Smooth muscle cell (in vitro differentiated cells): ENCODE data around the gene CFAP299. TPM values are rescaled to one million over a fixed set of nuclear protein-coding genes. Genes with fewer than 3 reads are reported as not detected.
"Not testable (repeated sequence)": the region's sequence is repeated elsewhere in the genome, so short reads cannot be mapped to it uniquely, and the experiment has no call there.

ENCODE experiments used
- DNase-seq: peaks from one replicate; lab custom pipeline; 2025; ENCODE audit not compliant: unreplicated experiment; lab: John Stamatoyannopoulos, UW
- H2AFZ ChIP-seq: fragments of 200-600 bp; sonication (generic); 2 replicates; pipeline ENCODE4 v1.6.0; 2016; ENCODE audit warnings: antibody characterized with exemption, low read depth, mild to moderate bottlenecking
- H3F3A ChIP-seq: fragments of 200-600 bp; sonication (generic); 2 replicates; pipeline ENCODE4 v1.6.0; 2017; ENCODE audit warnings: antibody characterized with exemption, low read depth
- H3K27ac ChIP-seq: fragments of 200-600 bp; sonication (generic); 2 replicates; pipeline ENCODE4 v1.5.1; 2016; ENCODE audit warnings: low read depth, mild to moderate bottlenecking
- H3K27me3 ChIP-seq: fragments of 200-600 bp; sonication (generic); 2 replicates; pipeline ENCODE4 v1.6.1; 2016; ENCODE audit warnings: low read depth, mild to moderate bottlenecking
- H3K36me3 ChIP-seq: fragments of 200-600 bp; sonication (generic); 2 replicates; pipeline ENCODE4 v1.5.1; 2016; ENCODE audit warnings: low read depth
- H3K4me1 ChIP-seq: fragments of 200-600 bp; sonication (generic); 2 replicates; pipeline ENCODE4 v1.5.1; 2016; ENCODE audit warnings: low read depth
- H3K4me2 ChIP-seq: fragments of 200-600 bp; sonication (generic); 2 replicates; pipeline ENCODE4 v1.6.0; 2016; ENCODE audit warnings: mild to moderate bottlenecking
- H3K4me3 ChIP-seq: fragments of 200-600 bp; sonication (generic); 2 replicates; pipeline ENCODE4 v1.5.1; 2016; ENCODE audit warnings: mild to moderate bottlenecking
- H3K79me2 ChIP-seq: fragments of 200-600 bp; sonication (generic); 2 replicates; pipeline ENCODE4 v1.6.0; 2016; ENCODE audit warnings: low read depth, mild to moderate bottlenecking
- H3K9ac ChIP-seq: fragments of 200-600 bp; sonication (generic); 2 replicates; pipeline ENCODE4 v1.6.0; 2016; ENCODE audit warnings: low read depth
- H3K9me3 ChIP-seq: fragments of 200-600 bp; sonication (generic); replicated peaks from 2 replicates; pipeline ENCODE4 v1.5.1; 2016; ENCODE audit warnings: low read depth
- H4K20me1 ChIP-seq: fragments of 200-600 bp; sonication (generic); 2 replicates; pipeline ENCODE4 v1.6.0; 2016; ENCODE audit warnings: low read depth
- WGBS: methylation state at CpG from one replicate; pipeline ENCODE4 v1.1.7; 2016; ENCODE audit warnings: low lambda C conversion rate; 5-methylcytosine and 5-hydroxymethylcytosine counted together
- polyA plus RNA-seq: library from polyadenylated mRNA; unstranded; fragments of >200 nt; fragmentation: Nextera tagmentation; extraction: Ambion mirVana; gene quantifications from 2 replicates; pipeline ENCODE4 v1.2.1, GENCODE V29; 2016
- total RNA-seq: library from RNA; depleted of rRNA; stranded (reverse); fragments of >200 nt; gene quantifications from 2 replicates; pipeline ENCODE4 v1.2.3, GENCODE V29; 2014
- TF ChIP-seq, protein P1 (sequence below): fragments of 200-600 bp; sonication (generic); IDR thresholded peaks from 2 replicates; pipeline ENCODE4 v1.5.1; 2017; ENCODE audit warnings: borderline replicate concordance, mild to moderate bottlenecking, antibody characterized with exemption; ENCODE audit not compliant: insufficient read depth, poor library complexity, severe bottlenecking

CFAP299 gene
- total and polyA plus RNA-seq, 2 experiments from 2014 or later = not detected

DNA sequence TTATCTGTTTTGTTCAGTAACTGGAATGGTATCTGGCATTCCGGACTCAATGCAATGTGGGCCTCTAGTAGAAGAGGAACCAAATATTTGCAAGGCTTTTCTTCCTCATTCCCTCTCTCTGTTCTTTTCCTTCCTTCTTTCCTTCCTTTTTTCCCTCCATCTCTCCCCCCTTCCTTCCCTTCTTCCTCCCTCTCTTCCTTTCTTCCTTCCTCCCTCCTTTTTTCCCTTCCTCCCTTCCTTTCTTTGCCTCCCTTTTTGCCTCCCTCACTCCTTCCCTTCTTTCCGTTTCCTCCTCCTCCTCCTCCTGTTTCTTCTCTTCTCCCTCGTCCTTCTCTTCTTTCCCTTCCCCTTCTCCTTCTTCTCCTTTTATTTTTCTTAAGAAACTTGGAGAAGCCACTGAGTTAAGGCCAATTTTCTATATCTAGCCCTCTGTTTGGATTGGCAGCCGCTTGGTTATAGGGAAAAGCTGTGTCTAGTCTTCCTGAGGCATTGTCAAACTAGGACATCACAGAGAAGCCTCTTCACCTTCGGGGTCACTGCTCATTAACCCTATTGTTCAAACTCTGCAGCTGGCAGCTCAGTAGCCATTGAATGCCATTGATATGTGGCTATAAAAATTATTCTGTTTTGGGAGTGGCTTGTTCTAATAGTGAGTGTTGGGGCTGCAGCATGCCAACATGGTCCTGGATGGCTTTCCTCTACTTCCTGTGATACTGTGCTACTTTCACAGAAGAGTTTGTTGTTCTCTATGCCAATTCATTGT is 95.9 kb downstream of the CFAP299 start:
- no peaks in the 10 kb centered on the region for H3K79me2 ChIP-seq
- H3K9me3 ChIP-seq = no peaks in the 10 kb centered on the region
- no peaks in the 10 kb centered on the region for H3K36me3 ChIP-seq
- no peak overlapping the region for H2AFZ ChIP-seq
- TF ChIP-seq, protein P1, sequence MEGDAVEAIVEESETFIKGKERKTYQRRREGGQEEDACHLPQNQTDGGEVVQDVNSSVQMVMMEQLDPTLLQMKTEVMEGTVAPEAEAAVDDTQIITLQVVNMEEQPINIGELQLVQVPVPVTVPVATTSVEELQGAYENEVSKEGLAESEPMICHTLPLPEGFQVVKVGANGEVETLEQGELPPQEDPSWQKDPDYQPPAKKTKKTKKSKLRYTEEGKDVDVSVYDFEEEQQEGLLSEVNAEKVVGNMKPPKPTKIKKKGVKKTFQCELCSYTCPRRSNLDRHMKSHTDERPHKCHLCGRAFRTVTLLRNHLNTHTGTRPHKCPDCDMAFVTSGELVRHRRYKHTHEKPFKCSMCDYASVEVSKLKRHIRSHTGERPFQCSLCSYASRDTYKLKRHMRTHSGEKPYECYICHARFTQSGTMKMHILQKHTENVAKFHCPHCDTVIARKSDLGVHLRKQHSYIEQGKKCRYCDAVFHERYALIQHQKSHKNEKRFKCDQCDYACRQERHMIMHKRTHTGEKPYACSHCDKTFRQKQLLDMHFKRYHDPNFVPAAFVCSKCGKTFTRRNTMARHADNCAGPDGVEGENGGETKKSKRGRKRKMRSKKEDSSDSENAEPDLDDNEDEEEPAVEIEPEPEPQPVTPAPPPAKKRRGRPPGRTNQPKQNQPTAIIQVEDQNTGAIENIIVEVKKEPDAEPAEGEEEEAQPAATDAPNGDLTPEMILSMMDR = no peak
- WGBS = 85% methylated on average over 5 of the region's 5 CpGs
- no peaks in the 10 kb centered on the region for H3F3A ChIP-seq
- H3K27ac ChIP-seq = no peak overlapping the region
- no peaks in the 10 kb centered on the region for H3K27me3 ChIP-seq
- H4K20me1 ChIP-seq = no peaks in the 10 kb centered on the region
- H3K4me1 ChIP-seq = no peaks in the 10 kb centered on the region
- no peak overlapping the region for H3K4me3 ChIP-seq
- no peak for DNase-seq
- no peak overlapping the region for H3K4me2 ChIP-seq
- H3K9ac ChIP-seq = no peak overlapping the region

DNA sequence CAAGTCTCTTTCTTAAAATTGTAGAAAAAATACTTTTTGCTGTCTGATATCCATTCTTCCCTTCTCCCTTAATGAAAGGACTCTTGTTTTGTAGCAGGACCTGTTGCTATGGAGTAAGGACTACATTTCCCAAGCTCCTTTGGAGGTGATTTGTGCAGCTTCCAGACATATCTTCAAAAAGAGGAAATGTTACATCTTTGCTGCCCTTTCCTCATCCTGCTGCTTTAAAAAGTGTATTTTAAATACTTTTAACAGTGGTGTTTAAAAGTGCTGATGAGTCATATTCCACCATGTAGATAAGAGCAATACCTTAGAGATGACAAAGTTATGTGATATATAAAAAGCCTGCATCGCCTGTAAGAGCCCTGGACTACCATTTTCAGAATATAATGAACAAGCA is 98.7 kb downstream of the CFAP299 start:
- WGBS = 79% methylated on average over 1 of the region's 1 CpG
- no peaks in the 10 kb centered on the region for H3K9me3 ChIP-seq
- H3K27me3 ChIP-seq = no peaks in the 10 kb centered on the region
- no peaks in the 10 kb centered on the region for H3K4me1 ChIP-seq
- H3K4me3 ChIP-seq = no peak overlapping the region
- no peak overlapping the region for H3K9ac ChIP-seq
- H3F3A ChIP-seq = no peaks in the 10 kb centered on the region
- no peak overlapping the region for H3K4me2 ChIP-seq
- no peak for DNase-seq
- H3K27ac ChIP-seq = no peak overlapping the region
- no peak overlapping the region for H2AFZ ChIP-seq
- no peaks in the 10 kb centered on the region for H4K20me1 ChIP-seq
- no peaks in the 10 kb centered on the region for H3K36me3 ChIP-seq
- no peaks in the 10 kb centered on the region for H3K79me2 ChIP-seq
- TF ChIP-seq, protein P1 = no peak

DNA sequence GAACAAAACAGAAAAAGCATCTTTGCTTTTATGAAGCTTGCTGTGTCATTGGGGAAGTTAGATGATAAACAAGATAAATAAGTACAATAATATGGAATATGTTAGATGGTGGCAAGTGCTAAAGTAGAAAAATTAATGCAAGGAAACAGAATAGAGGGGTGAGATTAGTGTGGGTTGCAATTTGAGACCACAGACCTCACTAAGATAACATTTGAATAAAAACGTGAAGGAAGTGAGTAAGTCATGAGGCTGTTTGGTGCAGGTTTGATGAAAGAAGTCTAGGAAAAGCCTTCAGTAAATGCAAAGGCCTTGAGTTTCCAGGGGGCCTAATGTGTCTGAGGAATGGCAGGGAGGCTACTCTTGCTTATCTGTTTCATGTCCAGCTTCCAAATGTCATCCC is 102.5 kb downstream of the CFAP299 start:
- Histone ChIP-seq H3K4me1 (peaks cover 3% of the 10 kb centered on the region), H3K27me3 (no peaks in the 10 kb centered on the region), H2AFZ (no peak overlapping the region), H3K79me2 (no peaks in the 10 kb centered on the region), H3K27ac (no peak overlapping the region), H3K36me3 (no peaks in the 10 kb centered on the region), H3K9ac (no peak overlapping the region), H3F3A (no peaks in the 10 kb centered on the region), H3K4me2 (no peak overlapping the region), H3K4me3 (no peak overlapping the region), H3K9me3 (no peaks in the 10 kb centered on the region), H4K20me1 (no peaks in the 10 kb centered on the region)
- TF ChIP-seq, protein P1 = no peak
- no peak for DNase-seq
- WGBS = 46% methylated on average over 1 of the region's 1 CpG

DNA sequence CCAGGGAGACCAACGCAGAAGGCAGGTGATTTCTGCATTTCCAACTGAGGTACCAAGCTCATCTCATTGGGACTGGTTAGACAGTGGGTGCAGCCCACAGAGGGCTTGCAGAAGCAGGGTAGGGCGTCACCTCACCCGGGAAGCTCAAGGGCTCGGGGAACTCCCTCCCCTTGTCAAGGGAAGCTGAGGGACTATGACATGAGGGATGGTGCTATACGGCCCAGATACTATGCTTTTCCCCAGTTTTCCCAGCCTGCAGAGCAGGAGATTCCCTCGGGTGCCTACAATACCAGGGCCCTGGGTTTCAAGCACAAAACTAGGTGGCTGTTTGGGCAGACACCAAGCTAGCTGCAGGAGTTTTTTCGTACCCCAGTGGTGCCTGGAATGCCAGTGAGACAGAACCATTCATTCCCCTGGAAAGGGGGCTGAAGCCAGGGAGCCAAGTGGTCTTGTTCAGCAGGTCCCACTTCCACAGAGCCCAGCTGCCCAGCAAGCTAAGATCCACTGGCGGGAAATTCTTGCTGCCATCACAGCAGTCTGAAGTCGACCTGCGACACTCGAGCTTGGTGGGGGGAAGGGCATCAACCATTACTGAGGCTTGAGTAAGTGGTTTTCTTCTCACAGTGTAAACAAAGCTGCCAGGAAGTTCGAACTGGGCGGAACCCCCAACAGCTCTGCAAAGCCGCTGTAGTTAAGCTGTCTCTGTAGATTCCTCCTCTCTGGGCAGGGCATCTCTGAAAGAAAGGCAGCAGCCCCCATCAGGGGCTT is 103.9 kb downstream of the CFAP299 start:
- not testable (repeated sequence) for H3F3A ChIP-seq, H4K20me1 ChIP-seq, H3K4me3 ChIP-seq, H3K36me3 ChIP-seq, H3K27me3 ChIP-seq, H3K9me3 ChIP-seq, DNase-seq, H3K79me2 ChIP-seq, H3K9ac ChIP-seq, H3K4me1 ChIP-seq, H3K27ac ChIP-seq
- Histone ChIP-seq H3K4me2 (peak overlapping the region; percentile 66), H2AFZ (peak overlapping the region; percentile 14)
- 50% methylated on average over 14 of the region's 14 CpGs for WGBS
